NCI-H748 treated with DMSO at 0.1 percent for 48 hours (cell line): ENCODE measurements around the gene ADGRG2.
"Not testable (repeated sequence)": the region's sequence is repeated elsewhere in the genome, so short reads cannot be mapped to it uniquely, and the experiment has no call there.

Experiments
- DNase-seq: peaks from one replicate; lab custom pipeline; 2025; lab: John Stamatoyannopoulos, UW

ADGRG2 gene

GRCh38 chrX:19003756-19004155, 118.5 kb downstream of the ADGRG2 start:
- no peak for DNase-seq

- DNase-seq, result no peak
Measured at GRCh38 chrX:18998653-18999052, 123.6 kb downstream of the ADGRG2 start.

GRCh38 chrX:18997916-18998315, 124.4 kb downstream of the ADGRG2 start:
- DNase-seq, result no peak

- no peak for DNase-seq
Measured at GRCh38 chrX:18996536-18996935, 125.7 kb downstream of the ADGRG2 start.

- DNase-seq, result no peak
Measured at GRCh38 chrX:18995221-18995620, 127.0 kb downstream of the ADGRG2 start.

GRCh38 chrX:18994713-18995112, 127.6 kb downstream of the ADGRG2 start:
- DNase-seq, result no peak

- no peak for DNase-seq
Measured at GRCh38 chrX:18992829-18993228, 129.4 kb downstream of the ADGRG2 start.

GRCh38 chrX:18985186-18985435, 137.2 kb downstream of the ADGRG2 start:
- no peak for DNase-seq

- peak; percentile 44 for DNase-seq
Measured at GRCh38 chrX:18984381-18985185, 137.7 kb downstream of the ADGRG2 start.

GRCh38 chrX:18983666-18984380, 138.4 kb downstream of the ADGRG2 start, which contains the start of gene PHKA2:
PHKA2 (minus strand) TSS chrX:18984114; CDS start chrX:18983932, 182 bp downstream.
- DNase-seq, result no peak

GRCh38 chrX:18981124-18981807, 141.0 kb downstream of the ADGRG2 start:
- no peak for DNase-seq

GRCh38 chrX:18980262-18980661, 142.0 kb downstream of the ADGRG2 start:
- not testable (repeated sequence) for DNase-seq

- no peak for DNase-seq
Measured at GRCh38 chrX:18974993-18975392, 147.3 kb downstream of the ADGRG2 start.

GRCh38 chrX:18973527-18974192, 148.6 kb downstream of the ADGRG2 start:
- peak; percentile 52 for DNase-seq

- peak; percentile 24 for DNase-seq
Measured at GRCh38 chrX:18971506-18971905, 150.8 kb downstream of the ADGRG2 start.

GRCh38 chrX:18970465-18970864, 151.8 kb downstream of the ADGRG2 start:
- DNase-seq, result no peak

- no peak for DNase-seq
Measured at GRCh38 chrX:18966624-18967023, 155.6 kb downstream of the ADGRG2 start.

GRCh38 chrX:18964901-18965300, 157.4 kb downstream of the ADGRG2 start:
- DNase-seq, result no peak

GRCh38 chrX:18964026-18964425, 158.2 kb downstream of the ADGRG2 start:
- no peak for DNase-seq

GRCh38 chrX:18962329-18962728, 159.9 kb downstream of the ADGRG2 start:
- DNase-seq, result no peak

- no peak for DNase-seq
Measured at GRCh38 chrX:18961686-18962085, 160.6 kb downstream of the ADGRG2 start.

- DNase-seq, result no peak
Measured at GRCh38 chrX:18956303-18957032, 165.8 kb downstream of the ADGRG2 start.
